Measurements from ENCODE around the gene FYB2.

The FYB2 gene

GRCh38 chr1:56795870-56796269 lies 23.3 kb downstream of the FYB2 start:
- no peak for DNase-seq (ENCODE audit: low read depth)
- no peak overlapping the region for H3K4me3 ChIP-seq (ENCODE audit: control insufficient read depth, low read depth, low read length)
- TF ChIP-seq, protein P1, sequence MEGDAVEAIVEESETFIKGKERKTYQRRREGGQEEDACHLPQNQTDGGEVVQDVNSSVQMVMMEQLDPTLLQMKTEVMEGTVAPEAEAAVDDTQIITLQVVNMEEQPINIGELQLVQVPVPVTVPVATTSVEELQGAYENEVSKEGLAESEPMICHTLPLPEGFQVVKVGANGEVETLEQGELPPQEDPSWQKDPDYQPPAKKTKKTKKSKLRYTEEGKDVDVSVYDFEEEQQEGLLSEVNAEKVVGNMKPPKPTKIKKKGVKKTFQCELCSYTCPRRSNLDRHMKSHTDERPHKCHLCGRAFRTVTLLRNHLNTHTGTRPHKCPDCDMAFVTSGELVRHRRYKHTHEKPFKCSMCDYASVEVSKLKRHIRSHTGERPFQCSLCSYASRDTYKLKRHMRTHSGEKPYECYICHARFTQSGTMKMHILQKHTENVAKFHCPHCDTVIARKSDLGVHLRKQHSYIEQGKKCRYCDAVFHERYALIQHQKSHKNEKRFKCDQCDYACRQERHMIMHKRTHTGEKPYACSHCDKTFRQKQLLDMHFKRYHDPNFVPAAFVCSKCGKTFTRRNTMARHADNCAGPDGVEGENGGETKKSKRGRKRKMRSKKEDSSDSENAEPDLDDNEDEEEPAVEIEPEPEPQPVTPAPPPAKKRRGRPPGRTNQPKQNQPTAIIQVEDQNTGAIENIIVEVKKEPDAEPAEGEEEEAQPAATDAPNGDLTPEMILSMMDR (IDR thresholded peaks at IDR 0.05; ENCODE audit: control insufficient read depth, insufficient read depth, low read depth, low read length, missing control alignments) = no peak

DNA sequence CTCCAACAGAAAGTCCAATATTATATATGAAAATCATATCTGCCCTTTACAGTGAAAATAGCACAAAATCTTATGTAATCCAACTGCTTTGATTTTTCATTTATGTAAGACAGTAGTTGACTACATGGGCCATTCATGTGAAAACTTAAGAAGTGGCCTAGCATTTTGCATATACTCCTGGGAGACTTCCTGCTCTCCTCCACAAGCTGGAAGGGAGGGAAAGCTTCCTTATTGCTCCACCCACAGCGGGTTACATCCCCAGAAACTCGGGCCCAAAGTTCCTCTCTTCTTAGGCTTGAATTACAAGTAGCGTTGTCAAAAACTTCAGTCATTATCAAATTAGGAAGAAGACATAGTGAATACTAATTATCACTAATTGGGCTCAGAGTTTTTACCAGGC lies 29.2 kb downstream of the FYB2 start:
- no peak for DNase-seq (ENCODE audit: low read depth)
- TF ChIP-seq, protein P1 (IDR thresholded peaks at IDR 0.05; ENCODE audit: control insufficient read depth, insufficient read depth, low read depth, low read length, missing control alignments) = no peak
- H3K4me3 ChIP-seq (ENCODE audit: control insufficient read depth, low read depth, low read length) = no peak overlapping the region

DNA sequence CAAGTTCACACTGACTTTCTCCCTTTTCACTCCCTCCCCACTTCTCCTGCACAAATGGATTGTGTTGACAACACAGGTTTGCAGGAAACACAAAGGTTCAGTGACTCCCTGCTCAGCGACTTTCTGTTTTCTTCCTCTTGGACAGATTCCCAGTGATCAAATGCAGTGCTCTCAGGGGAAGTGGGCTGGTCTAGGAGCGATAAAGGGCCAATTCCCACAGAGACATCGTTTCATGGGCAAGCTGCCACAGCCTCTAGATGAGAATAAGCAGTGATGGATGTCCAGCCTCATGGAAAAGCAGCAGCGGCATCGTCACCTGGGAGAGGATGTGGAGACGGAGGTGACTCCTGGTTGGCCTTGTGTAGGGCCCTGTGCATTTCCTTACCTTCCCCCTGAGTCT lies 30.6 kb downstream of the FYB2 start:
- no peak overlapping the region for H3K4me3 ChIP-seq (ENCODE audit: control insufficient read depth, low read depth, low read length)
- TF ChIP-seq, protein P1 (IDR thresholded peaks at IDR 0.05; ENCODE audit: control insufficient read depth, insufficient read depth, low read depth, low read length, missing control alignments) = no peak
- no peak for DNase-seq (ENCODE audit: low read depth)

GRCh38 chr1:56788102-56788501 lies 31.1 kb downstream of the FYB2 start:
- H3K4me3 ChIP-seq (ENCODE audit: control insufficient read depth, low read depth, low read length) = no peak overlapping the region
- TF ChIP-seq, protein P1 (IDR thresholded peaks at IDR 0.05; ENCODE audit: control insufficient read depth, insufficient read depth, low read depth, low read length, missing control alignments) = no peak
- DNase-seq (ENCODE audit: low read depth) = no peak

GRCh38 chr1:56787330-56787729 lies 31.9 kb downstream of the FYB2 start:
- TF ChIP-seq, protein P1 (IDR thresholded peaks at IDR 0.05; ENCODE audit: control insufficient read depth, insufficient read depth, low read depth, low read length, missing control alignments) = no peak
- no peak overlapping the region for H3K4me3 ChIP-seq (ENCODE audit: control insufficient read depth, low read depth, low read length)
- no peak for DNase-seq (ENCODE audit: low read depth)

DNA sequence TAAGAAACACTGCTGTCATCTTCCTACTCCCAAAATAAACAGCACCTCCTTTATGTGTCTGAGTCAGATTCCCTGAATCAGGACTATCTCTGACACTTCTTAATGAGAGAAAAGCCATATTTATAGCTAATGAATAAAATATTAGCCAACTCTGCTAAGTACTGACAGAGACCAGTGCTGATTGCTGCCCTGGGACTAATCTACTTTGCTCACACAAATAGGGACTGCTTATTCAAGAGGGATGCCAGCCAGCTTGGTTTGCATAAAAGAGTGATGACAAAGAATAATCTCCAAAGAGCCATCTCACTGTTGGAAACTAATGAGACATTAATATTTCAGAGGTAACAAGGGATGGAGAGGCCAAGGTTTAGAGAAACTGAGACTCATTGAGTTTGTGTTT lies 36.4 kb downstream of the FYB2 start:
- no peak for DNase-seq (ENCODE audit: low read depth)
- no peak overlapping the region for H3K4me3 ChIP-seq (ENCODE audit: control insufficient read depth, low read depth, low read length)
- TF ChIP-seq, protein P1 (IDR thresholded peaks at IDR 0.05; ENCODE audit: control insufficient read depth, insufficient read depth, low read depth, low read length, missing control alignments) = no peak

DNA sequence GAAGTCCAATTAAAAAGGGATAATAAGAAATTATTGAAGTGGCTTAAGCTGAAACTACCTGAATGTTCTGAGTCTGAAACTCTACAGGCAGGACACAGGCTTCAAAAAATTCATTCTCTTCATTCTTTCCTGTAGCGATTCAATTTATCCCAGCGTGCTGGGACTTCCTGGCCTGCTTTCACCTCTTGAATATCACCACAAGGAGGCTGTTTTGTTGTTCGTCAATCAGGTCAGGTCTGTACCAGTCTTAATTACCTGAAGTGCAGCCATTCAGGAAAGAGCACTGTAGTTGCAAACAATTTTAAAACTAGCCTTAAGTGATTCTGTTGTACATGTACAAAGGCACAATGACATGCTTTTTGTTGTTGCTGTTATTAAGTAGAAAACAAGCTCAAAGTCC lies 38.4 kb downstream of the FYB2 start:
- no peak for DNase-seq (ENCODE audit: low read depth)
- no peak overlapping the region for H3K4me3 ChIP-seq (ENCODE audit: control insufficient read depth, low read depth, low read length)
- TF ChIP-seq, protein P1 (IDR thresholded peaks at IDR 0.05; ENCODE audit: control insufficient read depth, insufficient read depth, low read depth, low read length, missing control alignments) = no peak

All from AG09309 (cell line).